Erythroblast (primary cell): Measurements from ENCODE around the gene NKAPL.

ENCODE experiments used
- DNase-seq, 2 experiments: peaks; one replicate each; lab custom pipeline; 2025; lab: John Stamatoyannopoulos, UW
- GATA1 ChIP-seq: IDR thresholded peaks from 2 replicates; pipeline ENCODE4 v1.6.1; 2011; ENCODE audit warnings: low read depth, mild to moderate bottlenecking, control low read depth, low read length, moderate library complexity
- POLR2A ChIP-seq: IDR thresholded peaks from 2 replicates; pipeline ENCODE4 v1.6.1; 2011; ENCODE audit warnings: mild to moderate bottlenecking, low read length

The NKAPL gene

DNA sequence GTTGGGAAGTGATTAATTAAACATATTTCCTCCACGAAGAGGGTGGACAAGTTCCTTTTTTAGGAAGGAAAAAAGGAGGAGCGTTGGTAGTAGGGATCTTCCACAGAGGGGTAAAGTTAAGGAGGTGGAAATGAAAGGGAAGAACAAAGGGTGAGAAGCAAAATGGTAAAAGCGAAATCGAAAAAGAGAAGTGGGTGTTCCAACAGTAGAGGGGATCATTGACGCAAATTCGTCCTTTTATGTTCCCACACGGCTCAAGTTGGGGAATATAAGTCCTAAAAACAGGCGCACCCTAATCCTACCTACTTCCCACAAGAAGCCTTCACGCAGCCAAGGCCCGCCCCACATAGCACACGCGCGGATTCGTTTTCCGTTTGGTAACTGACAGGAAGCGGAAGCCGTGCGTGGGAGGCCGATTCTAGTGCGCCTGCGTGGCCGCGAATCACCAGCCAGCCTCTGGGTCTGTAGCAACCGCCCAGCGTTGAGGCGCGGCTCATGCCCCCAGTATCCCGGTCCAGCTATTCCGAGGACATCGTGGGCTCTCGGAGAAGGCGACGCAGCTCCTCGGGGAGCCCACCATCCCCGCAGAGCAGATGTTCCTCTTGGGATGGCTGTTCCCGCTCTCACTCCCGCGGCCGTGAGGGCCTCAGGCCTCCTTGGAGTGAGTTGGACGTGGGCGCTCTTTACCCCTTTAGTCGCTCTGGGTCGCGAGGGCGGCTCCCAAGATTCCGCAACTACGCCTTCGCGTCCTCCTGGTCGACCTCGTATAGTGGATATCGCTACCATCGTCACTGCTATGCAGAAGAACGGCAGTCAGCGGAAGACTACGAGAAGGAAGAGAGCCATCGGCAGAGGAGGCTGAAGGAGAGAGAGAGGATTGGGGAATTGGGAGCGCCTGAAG lies at the start of gene NKAPL:
NKAPL (plus strand) TSS at position 421 of the 901 bp plus-strand sequence; CDS start at position 496, 75 bp downstream.
- no peak for TF ChIP-seq GATA1
- no peak for TF ChIP-seq POLR2A
- peak; percentile 20 to 26 for DNase-seq

DNA sequence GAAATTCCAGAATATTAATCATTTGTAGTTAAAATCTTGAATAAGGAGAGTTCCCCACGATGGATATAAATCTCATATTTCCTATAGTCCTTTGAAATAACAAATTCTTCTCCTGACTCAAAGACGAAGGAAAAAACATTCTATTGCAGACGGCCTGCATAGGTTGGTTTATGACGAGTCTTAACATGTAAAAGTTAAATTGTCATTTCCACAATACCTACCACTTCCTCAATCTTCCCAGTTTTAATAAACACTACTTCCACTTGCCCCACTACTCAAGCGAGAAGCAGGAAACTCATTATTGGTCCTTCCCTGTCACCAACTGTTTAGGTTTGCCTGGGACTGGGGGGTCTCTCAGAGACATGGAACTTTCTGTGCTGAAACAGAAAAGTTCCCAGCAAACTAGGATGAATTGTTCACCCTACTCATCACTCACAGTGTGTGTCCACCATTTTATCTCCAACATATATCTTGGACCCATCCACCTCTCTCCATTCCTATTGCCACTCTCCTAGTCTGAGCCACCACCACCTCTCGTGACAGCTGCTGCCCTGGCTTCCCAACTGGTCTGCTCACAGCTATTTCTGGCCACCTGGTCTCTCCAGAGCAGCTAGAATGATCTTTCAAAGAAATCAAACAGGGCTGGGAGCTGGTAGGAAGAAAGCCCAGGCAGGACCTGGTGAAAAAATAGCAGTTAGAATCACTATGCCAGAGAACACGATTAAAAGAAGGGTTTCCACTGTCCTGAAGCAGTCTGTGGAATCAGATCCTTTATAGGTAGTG lies 49.2 kb upstream of the NKAPL start:
- TF ChIP-seq GATA1 (no peak), POLR2A (no peak)
- DNase-seq = no peak

- TF ChIP-seq POLR2A = no peak
- TF ChIP-seq GATA1 = no peak
- peak; percentile 66 to 70 for DNase-seq
Measured at GRCh38 chr6:28211840-28212509, 47.1 kb upstream of the NKAPL start.

GRCh38 chr6:28212510-28213212 lies 46.4 kb upstream of the NKAPL start:
- DNase-seq = peak; percentile 88 to 90
- TF ChIP-seq POLR2A (peak; percentile 37), GATA1 (no peak)

DNA sequence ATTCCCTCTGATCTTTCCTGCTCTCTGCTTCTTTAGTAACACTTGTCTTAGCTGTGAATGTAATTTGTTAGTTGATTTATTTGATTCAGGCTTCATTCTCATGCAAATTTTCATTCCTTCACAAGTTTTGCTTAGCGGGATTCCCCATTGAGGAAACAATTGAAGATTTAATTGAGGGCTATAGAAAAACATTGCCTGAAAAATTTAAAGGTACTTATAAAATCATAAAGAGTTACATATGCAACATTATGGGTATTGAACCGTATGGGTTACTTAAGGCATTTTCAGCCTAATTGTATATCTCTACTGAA lies 45.9 kb upstream of the NKAPL start:
- no peak for TF ChIP-seq POLR2A
- no peak for TF ChIP-seq GATA1
- DNase-seq = no peak

DNA sequence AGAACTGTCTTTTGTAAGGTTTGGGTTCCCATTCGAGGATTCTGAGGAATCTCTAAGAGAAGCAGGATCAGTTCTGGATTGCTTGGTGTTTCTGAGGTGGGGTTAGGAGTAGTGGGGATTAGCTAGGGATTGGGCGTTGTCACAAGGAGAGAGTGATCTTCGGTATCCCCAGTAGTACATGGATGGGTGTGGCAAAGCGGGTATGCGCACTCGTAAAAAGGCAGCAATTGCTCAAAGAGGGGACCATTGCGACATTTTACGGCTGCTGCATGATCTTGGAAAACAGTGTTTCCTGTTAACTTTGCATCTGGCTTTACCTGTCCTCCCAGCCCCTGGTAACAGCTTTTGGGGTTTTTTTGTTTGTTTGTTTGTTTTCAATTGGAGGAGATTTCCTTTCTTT lies 43.7 kb upstream of the NKAPL start:
- peak; percentile 58 to 74 for DNase-seq
- TF ChIP-seq POLR2A (no peak), GATA1 (no peak)

DNA sequence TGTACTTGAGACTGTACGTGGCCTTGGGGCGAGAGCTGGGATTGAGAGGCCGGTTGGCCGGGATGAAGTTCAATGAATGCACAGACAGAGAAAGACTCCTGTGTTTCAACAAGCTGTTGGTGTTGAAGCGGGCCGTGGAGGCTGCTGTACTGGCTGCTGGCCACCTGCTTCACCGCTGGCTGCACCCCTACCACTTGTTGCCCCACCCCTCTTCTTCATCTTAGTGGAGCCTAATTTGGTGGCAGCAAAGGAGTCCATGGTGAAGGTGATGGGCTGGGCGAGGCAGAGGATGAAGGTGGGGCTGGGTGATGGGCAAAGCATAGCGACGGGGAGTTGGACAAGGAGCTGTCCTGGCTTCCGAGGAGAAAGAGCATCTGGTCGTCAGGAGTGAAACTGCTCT lies 41.2 kb upstream of the NKAPL start:
- DNase-seq = no peak
- TF ChIP-seq POLR2A = no peak
- no peak for TF ChIP-seq GATA1

- peak; percentile 86 to 88 for DNase-seq
- TF ChIP-seq POLR2A (peak; percentile 50), GATA1 (no peak)
Measured at GRCh38 chr6:28218312-28219248, 40.5 kb upstream of the NKAPL start.

DNA sequence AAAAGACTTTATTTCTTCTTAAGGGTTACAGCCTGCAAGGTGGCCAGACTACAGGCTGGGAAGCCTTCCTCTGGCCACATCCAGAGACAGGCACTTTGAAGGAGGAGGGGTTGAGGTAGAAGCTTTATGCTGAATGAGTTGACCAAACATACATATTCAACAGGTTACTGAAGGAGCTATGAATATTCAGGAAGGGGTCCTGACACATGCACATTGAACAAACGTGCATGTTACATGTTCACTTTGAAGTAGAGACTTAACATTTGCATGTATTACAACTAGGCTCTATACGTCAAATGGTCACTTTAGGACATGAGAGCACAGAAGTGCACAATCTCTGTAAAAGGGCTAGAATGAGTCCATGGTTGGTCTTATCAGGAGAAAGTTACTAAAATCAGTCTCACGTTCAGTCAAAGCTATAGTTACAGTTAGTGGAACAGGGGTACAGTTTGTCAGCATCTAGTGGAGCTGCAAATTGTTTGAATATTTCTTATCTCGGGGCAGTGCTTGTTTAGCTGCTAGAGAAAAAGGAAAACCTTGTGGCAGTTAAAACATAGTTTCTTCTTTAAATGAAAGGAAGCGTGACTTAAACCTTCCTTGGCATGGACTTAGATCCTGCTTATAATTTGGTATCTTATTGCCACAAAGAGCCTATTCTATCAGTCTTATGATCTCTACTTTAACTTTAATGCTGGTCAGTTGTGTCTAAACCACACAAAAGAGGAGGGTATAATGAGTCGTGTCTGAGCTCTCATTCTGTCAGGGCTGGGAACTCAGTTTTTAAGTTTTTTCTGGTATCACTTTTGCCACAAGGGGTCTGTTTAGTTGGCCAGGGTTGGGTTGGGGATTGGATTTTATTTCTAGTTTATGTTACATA lies 38.6 kb upstream of the NKAPL start:
- peak; percentile 26 to 31 for DNase-seq
- TF ChIP-seq POLR2A (no peak), GATA1 (no peak)

DNA sequence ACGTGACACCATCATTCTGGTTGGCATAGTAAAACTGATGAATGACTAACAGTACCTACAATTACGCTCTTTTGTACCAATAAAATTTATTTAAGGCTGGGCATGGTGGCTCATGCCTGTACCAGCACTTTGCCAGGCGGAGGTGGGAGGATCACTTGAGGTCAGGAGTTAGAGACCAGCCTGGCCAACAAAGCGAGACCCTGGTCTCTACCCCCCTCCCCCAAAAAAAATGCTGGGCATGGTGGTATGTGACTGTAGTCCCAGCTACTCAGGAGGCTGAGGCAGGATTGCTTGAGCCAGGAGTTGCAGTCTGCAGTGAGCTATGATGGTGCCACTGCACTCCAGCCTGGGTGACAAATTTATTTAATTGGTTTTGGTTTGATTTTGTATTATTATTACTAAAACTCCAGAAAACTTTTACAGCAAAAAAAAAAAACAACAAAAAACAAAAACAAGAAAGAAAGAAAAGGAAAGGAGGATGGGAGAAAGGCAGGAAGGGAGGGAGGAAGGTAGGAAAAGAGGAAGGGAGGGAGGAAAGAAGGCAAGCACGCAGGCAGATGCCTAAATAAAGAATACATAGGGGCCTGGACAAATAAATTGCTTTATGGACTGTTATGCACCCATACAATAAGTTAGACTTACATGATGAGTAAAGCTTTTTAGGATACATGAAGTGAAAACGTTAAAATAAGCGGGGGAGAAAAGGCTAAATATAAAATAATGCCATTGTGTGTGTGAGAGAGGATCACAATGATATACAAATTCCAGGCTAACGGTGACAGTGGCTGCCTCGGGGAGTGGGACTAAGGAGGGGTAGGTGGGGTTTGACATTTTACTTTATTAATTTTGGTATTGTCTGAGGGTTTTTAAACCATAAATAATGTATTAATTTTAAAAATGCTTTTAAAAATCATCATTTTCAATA lies 34.7 kb upstream of the NKAPL start:
- no peak for TF ChIP-seq POLR2A
- no peak for TF ChIP-seq GATA1

More for the DNA sequence above, 34.7 kb upstream of the NKAPL start:
- DNase-seq = peak in 1 of 2 experiments; percentile 36
